CD4-positive, alpha-beta T cell treated with Interleukin-6 at 100 ng/mL for 8 hours (primary cell): ENCODE data around the gene ZBTB48.

Source experiments
- DNase-seq: peaks from one replicate; pipeline ENCODE4 v3.0.0-alpha.2; 2020; ENCODE audit warnings: mixed read lengths, low spot score

Gene ZBTB48

GRCh38 chr1:6572653-6573383 lies 7.0 kb upstream of the ZBTB48 start:
- DNase-seq = no peak

- DNase-seq = no peak
Observed at GRCh38 chr1:6574025-6574620, 5.7 kb upstream of the ZBTB48 start.

GRCh38 chr1:6574818-6575217 lies 5.0 kb upstream of the ZBTB48 start:
- no peak for DNase-seq

- no peak for DNase-seq
Observed at GRCh38 chr1:6577831-6578525, 1.8 kb upstream of the ZBTB48 start.

- DNase-seq = no peak
Observed at GRCh38 chr1:6578624-6579373, 995 bp upstream of the ZBTB48 start.

GRCh38 chr1:6580119-6580592 lies 362 bp downstream of the ZBTB48 start:
- no peak for DNase-seq

GRCh38 chr1:6580593-6581409 lies 1.0 kb downstream of the ZBTB48 start:
- DNase-seq = no peak

GRCh38 chr1:6581561-6582305 lies 1.9 kb downstream of the ZBTB48 start:
- DNase-seq = no peak

- DNase-seq = no peak
Observed at GRCh38 chr1:6582370-6582769, 2.6 kb downstream of the ZBTB48 start.

- no peak for DNase-seq
Observed at GRCh38 chr1:6584126-6585080, 4.6 kb downstream of the ZBTB48 start.

GRCh38 chr1:6585081-6585722 lies 5.4 kb downstream of the ZBTB48 start:
- no peak for DNase-seq

GRCh38 chr1:6585841-6586240 lies 6.0 kb downstream of the ZBTB48 start:
- DNase-seq = no peak

- no peak for DNase-seq
Observed at GRCh38 chr1:6586404-6586816, 6.6 kb downstream of the ZBTB48 start.

GRCh38 chr1:6587261-6588005 lies 7.6 kb downstream of the ZBTB48 start:
- no peak for DNase-seq

GRCh38 chr1:6588128-6588892 lies 8.5 kb downstream of the ZBTB48 start:
- DNase-seq = no peak

- DNase-seq = no peak
Observed at GRCh38 chr1:6588893-6589520, 9.2 kb downstream of the ZBTB48 start.

GRCh38 chr1:6590046-6590445 lies 10.3 kb downstream of the ZBTB48 start:
- no peak for DNase-seq
